ENCODE data around the gene ITFG1.

ITFG1 gene

DNA sequence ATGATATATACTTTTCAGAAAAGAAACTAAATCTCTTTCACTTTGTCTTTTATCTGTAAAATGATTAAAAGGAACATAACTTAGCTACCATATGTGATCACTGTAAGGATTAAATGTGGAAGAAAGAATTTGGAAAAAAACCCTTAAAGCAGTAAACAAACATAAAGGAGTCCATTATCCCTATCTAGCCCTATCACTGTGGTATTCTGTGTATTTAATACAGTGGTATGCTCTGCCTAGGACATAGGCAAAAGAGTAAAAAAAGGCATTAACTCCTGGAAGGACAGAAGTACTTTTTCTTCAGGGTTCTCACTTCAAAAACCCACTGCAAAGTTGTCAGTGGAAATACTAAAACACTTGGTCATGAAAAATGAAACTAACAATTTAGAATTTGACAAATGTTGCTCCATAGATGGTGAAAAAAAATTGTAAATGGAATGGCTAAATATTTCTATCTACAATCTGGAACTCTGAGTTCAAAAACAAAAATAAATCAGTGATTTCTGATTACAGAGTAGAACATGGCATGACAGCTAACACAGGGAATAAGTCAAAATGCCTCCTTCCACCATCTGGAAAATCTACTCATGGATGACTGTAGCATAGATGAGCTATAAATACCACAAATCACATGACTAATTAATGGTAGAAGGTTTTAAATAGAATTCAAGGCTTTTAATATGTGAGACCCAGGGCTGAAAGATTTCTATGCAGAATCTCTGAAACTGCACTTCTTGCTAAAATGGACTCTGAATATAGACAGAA lies 140.1 kb downstream of the ITFG1 start:
- DNase-seq, result no peak

DNA sequence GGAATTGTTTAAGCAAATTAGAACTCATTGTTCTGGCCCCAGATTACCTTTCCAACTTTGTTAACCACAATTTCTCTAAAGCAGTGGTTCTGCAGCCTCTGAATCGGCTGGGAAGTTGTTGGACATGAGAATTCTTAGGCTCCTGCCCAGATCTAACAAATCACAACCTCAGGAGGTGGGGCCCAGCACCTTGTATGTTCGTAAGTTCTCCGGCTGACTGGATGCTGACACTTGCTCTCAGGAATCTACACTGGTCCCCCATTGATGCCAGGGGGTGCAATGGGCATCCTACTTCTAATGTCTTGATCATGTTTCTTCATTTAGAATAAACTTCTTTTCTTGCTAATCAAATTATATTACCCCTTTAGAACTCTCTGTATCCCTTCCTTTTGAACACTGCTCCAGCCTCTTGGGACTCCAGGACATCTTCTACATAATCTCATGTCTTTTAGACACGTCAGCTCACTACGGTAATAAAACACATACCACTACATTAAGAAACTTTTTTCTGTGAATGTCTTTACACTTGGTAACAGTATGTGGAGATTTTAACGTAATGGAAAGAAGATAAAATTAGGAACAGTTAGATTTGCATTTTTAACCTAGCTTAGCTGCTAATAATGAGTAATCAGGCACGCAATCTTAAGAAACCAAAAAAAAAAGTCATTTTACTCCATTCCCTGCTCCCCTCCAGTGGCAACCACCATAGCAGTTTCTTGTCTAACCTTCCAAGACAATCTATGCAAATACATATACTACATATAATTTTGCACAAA lies 143.2 kb downstream of the ITFG1 start:
- no peak for DNase-seq

DNA sequence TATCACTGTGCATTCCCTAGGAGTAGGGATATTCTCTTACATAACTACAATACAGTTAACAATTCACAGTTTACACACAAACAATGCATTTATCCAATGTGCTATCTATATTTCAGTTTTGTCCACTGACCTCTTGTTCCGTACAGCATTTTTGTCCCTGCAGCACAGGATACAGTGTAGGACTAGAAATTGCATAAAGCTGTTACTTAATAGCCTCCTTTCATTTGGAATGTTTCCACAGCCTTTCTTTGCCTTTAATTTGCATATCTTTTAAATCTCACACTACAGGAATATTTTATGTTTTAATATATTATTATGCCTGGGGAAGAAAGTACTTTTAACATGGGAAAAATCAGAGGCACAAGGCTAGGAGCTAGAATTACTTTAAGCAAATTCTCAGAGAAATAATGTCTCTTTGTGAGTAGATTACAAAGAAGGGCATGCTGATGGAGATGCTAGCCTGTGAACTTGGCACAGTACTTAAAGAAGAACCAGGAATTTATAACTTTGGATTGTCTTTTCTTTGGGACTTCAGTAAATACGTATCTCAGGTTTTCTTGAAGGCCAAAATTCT lies 144.3 kb downstream of the ITFG1 start:
- no peak for DNase-seq

DNA sequence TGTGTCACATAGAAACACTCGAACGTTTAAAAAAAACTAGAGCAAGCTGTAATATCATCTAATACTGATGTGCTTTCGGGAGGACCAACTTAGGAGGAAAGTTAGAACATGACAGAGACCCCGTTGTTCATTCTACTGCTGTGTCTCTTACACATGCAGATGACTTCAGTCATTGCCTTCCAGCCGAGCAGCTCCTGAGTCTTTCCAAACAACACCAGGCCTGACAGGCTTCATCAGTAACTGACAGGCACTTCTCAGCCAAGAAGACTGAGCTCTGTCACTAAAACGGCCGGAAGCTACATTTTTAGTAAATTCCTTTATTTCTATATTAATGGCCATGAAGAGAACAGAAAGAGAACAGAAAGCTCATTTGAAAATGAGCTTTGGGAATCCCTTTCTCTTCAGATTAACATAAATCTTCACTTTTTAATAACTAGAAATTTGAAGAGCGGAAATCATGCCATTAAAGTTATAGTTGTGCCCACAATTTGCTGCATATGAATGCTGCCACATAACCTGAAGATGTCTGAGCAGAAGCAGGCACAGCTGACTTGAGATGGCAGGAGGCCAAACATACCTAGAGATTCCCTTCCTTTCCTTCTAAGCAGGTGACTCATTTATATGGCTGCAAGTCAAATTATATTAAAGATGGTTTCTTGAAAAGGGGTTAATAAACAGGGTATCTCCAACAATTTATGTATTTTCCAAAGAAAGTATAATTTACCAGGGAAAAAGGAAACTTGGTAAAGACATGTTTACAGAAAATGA lies 148.9 kb downstream of the ITFG1 start:
- DNase-seq, result no peak

DNA sequence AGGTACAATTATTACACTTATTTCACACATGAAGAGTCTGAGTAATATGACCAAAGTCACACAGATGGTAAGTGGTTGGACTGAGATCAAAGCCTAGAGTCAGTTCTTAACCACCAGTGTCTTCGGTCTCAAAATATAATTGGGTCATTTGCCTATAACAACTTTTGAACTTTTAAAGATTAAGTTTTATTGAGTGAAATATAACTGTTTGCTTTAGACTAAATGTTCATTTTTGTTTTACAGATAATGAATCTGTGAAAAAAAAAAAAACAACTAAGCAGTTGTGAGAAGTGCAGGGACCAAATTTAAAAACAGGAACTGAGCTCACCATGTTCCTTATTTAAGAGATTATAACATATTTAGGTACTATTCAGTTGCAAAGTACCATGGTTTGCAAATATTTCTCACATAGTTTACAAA lies 150.1 kb downstream of the ITFG1 start:
- no peak for DNase-seq

DNA sequence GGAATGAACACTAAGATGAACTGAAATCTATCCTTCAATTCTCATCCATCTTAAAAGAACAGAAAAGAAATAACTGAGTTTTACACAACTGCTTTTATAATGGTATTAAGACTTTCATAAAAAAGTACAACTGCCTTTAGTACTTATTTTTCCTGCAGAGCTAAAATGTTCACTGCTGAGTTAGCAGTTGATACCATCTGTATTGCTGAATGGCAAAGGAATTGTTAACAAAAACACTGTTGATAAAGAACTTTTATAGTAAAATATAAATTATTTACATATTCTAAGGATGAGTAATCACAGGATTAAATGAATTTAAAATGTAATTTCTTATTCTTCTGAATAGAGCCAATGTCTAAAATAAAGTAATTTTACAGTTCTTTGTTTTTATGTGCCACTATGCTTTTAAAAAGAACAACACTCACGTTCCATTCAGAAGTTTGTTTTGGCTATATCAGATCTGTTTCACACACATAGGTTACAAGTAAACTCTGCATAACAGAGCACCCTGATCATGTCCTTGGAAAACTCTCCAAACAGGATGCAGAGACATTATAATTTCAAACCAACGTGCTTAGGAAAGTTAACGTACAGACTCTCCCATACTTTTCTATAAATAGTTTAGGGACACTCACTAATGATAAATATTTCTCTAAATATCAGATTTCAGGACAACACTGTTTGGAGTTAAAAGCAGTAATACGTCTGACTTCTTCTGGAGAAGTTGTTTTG lies 151.1 kb downstream of the ITFG1 start:
- DNase-seq, result no peak

DNA sequence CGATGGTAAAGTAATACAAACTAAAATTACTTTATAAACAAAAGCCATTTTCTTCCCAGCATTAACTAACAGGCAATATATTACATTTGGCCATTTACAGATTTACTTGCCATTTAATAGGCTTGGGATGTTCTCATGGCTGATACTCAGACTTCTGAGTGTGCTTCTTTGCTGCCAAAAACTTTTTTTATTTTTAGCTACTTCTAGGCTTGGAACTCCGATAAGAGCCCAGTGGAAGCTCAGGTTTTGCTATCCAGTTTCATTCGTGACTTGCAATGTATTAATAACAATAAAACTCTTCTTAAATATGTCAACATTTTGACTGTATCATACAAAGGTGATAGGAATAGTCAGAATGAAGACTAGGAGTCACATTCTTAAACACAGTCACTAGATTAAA lies 152.3 kb downstream of the ITFG1 start:
- DNase-seq, result no peak

DNA sequence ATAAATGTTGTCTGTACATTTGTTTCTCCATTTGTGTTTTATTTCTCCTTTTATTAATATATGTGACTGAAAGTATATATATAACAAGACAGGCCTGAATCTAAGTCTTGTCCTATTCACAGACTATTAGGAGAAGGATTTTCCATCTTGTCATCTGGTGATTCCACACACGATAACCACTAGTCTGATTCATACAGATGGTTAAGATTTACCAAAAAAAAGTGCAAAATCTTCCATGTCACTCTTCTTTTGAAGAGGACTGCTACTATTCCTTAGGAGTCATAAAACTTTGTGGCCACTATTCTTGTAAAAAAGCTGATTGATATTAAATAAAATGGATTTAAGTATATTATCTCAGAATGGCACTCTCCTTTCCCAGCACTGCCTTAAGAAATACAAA lies 156.3 kb downstream of the ITFG1 start:
- DNase-seq, result no peak

DNA sequence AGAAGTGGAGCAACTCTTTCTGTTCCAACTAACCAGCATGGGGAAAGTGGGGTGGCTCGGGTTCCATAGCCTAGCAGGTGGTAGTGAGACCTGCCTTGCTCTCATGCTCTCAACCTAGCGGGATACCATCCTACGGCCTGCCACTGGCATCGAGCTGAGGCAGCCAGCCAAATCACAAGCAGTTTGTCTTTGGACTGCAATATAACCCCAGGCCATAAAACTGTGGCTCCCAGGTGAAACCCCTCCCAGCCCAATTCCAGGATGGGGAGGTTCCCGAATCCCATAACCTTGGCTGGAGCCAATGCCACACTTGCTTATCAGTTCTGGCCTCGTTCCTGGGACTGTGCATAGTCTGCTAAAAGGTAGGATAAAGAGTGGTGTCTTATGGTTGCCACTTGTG lies 161.3 kb downstream of the ITFG1 start:
- DNase-seq, result no peak

DNA sequence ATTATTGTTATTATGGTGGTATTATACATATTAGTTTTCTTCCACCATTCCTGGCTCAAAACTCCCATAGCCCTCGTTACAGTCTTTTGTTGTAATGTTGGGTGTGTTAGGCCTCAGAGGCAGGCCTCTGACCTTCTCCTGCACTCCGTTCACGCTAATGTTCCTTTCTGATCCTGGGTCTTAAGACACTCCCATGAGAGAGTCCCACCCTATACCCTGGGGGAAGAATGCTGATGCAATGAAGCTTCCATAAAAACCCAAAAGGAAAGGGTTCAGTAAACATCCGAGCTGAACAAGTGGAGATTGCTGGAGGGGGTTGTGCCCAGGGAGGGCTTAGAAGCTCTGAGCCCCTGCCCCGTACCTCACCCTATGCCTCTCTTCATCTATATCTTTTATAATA lies 175.9 kb downstream of the ITFG1 start:
- no peak for DNase-seq

DNA sequence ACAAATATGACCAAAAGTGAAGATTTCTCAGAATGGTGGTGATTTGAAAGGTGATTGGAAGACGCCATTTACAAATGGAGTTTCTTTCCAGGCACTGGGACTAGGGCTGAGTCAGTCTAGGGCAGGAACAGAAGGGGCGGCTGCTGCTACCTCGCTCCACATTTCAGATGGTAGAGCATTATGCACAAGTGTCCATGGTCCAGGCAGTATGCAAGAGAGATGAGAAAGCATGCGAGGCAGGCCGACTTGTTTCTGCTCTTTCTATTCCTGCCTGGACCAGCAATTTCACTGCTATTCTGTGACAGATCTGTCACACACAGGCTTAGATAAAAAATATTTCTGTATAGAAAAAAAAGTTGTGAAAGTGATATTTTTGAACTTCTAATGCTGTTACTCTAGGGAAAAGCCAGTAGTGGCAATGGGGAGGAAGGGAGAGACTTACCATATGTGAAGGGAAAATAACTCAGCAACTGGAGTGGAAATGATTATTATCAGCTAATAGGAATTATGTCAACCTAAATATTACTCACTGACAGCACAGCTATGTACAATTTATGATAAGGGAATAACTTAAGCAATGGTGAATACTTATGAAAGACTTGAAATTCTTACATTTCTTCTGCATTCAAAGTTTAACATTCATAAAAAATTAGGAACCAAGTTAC lies 182.4 kb downstream of the ITFG1 start:
- no peak for DNase-seq

DNA sequence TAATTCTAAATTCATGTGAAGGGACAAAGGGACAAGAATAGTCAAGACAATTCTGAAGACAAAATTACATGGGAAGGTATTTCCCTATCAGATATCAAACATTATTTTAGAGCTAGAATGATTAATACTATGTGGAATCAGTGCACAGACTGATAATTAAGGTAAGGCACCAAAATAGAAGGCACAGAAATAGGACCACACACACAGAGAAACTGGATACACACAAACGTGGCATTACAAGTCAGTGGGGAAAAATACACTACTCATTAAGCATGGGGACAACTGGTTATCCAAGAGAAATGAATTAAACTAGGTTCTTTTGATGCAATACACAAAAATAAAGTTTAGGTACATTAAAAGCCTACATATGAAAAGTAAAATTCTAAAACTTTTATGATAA lies 184.3 kb downstream of the ITFG1 start:
- no peak for DNase-seq

DNA sequence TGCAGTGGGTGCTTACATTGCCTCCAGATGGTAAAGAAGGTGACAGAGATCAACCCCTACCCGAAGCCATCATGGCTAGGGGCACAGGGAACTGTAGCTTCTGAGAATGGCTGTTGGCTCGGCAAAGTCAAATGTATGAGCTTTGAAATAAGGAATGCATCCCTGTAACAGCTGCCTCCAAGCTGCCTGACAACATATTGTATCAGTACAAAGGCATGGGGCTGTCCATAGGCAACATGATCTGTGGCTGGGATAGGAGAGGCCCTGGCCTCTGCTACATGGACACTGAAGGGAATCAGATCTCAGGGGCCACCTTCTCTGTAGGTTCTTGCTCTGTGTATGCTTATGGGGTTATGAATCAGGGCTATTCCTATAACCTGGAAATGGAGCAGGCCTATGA lies 197.9 kb downstream of the ITFG1 start:
- no peak for DNase-seq

DNA sequence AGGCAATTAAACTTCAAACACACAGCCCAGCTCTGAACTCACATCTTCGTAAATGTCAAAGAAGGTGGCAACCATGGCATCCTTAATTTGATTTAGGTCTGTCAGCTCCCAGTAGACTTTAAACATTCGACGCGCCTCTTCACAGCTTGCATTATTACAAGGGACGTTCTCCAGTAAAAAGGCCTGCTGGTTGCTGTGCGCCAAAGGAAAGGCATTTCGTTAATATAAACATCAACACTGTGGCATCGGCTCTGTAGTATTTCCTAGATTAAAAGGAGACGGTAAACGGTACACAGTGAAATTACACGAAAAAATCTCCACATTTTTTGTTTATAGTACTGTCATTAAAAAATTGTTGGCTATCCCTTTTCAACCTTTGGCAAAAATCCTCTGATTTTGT lies 200.4 kb downstream of the ITFG1 start:
- DNase-seq, result no peak

DNA sequence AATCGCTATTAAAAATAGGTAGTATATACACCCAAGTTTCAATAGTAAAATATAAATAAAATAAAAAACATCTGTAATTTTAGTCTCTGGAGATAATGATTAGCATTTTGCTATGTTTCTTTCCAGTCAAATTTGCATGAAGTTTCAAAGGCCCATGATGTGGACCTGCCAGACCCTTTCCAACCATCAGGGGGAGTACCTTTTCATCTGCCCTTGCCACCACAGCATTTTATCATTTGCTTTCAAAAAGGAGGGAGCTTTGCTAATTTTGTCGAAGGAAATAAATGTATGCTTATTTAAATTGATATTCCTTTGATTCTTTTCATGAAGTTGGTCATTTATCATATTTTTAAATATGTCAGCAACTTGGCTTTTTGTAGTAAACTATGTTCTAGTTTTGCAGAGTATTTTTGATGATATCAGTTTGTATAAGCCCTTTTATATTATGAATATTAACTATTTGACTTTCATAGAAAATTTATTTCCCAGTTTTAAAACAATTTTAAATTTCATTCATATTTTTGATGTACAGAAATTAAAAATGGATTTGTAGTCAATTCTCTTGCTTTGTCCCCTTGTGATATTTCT lies 201.9 kb downstream of the ITFG1 start:
- no peak for DNase-seq

DNA sequence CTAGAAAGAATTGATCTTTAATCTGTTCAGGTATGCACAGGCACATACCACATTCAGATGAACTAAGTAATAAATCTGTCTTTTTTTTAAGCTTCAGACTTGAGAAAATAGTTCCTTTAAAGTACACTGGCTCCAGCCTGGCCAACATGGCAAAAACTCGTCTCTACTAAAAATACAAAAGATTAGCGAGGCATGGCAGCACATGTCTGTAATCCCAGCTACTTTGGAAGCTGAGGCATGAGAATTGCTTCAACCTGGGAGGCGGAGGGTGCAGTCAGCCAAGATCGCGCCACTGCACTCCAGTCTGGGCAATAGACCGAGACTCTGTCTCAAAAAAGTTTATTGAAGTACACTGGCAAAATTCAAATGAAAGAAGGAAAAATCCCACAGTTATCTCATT lies 206.1 kb downstream of the ITFG1 start:
- no peak for DNase-seq

DNA sequence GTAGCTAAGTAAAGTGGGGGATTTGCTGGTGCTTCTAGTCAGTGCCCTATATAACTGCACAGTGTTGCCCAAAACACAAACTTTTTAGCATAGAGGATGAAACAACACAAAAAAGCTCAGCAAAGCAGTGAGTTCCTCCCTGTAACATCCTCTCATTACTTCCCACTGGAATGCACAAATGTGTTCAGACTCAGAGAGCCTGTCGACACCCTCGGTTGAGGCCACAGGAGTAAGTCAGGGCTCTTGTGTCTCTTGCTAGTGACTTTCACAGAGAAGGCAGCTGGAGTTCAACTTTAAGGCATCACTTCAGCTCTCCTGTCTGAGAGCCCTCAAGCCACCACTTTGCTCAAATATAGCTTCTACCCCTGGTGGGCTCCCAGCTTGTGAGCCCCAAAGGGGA lies 209.9 kb downstream of the ITFG1 start:
- no peak for DNase-seq

DNA sequence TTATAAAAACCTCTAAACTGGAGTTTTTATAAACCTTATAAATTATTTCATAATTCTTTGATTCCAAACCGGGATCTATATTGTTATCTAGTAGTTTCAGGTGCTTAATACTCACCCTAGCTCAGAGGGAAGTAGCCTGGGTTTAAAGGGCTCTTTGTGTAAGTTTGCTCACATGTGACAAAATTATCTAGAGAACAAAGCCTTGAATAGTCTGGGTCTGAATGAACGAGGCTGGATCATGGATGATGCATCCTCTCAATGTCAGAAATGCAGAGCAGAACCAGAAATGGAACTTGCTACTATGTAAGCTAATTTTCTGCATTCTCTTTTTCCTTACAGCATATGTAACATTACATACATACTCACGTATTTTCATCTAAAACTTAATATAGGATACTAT lies 213.2 kb downstream of the ITFG1 start:
- no peak for DNase-seq

DNA sequence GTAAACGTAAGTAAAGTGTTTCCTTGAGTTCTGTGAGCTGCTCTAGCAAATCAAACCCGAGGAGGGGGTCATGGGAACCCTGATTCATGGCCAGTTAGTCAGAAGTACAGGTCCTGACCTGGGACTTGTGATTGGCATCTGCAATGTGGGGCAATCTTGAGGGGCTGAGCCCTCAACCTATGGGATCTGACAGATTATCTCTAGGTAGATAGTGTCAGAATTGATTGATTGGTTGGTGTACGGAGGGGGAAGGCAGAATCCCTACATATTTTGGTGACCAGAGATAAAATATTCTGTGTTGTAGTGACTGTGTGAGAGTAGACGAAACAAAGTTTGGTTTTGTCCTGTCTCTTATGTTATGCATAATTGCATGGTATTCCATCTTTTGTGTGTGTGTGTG lies 216.7 kb downstream of the ITFG1 start:
- DNase-seq, result no peak

DNA sequence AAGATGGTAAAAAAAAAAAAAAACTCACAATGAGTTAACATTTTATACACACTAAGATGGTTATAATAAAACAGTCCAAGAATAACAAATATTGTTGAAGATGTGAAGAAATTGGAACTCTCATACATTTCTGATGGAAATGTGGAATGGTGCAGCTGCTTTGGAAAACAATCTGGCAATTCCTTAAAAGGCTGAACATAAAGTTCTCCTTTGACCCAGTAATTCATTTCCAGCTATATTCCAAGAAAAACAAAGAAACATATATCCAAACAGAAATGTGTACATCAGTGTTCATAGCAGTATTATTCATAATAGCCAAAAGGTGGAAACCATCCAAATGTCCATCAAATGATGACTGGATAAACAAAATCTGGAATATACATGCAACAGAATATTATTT lies 219.8 kb downstream of the ITFG1 start:
- DNase-seq, result no peak

DNA sequence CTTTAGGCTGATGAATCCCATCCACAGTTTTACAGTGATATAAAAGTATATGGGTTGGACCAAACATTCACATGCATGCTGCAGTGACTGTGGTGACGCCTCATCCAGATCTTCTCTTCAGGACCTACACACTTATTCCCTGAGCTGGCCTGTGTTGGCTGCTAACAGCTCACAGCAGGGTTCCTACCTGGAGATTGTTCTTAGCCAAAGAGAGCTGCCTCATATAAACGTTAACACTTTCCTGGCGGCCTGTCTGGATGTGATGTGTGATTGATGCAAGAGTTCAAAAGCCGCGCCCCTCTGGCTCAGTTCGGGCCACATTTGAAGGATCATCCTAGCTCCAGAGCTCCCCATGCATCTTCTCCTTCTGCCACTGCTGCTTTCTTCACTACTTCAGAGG lies 224.1 kb downstream of the ITFG1 start:
- no peak for DNase-seq

DNA sequence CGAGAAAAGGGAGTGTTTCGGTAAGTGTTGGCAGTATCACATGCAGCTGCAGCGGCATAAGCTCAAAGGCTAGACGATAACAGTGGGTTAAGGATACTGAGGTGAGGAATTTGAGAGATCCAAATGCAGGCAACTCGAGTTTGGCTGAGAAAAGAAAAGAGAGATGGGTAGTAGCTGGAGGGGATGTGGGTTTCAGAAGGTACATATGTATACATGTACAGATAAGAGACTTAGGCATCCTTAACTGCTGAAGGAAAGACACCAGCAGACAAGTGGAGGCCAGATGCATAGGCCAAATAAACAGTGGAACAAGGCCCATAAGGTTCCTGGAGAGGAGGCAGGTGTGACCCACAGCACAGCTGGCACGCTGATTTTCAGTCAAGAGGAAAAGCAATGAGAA lies 230.6 kb downstream of the ITFG1 start:
- no peak for DNase-seq
